HepG2 (cell line): ENCODE measurements around the gene GPT2. TPM values are rescaled to one million over a fixed set of nuclear protein-coding genes. Genes with fewer than 3 reads are reported as not detected.

Experiments
- CBFB ChIP-seq: sonication (generic); formaldehyde crosslinking; IDR thresholded peaks from 2 replicates; pipeline ENCODE4 v1.4.0; 2020; ENCODE audit warnings: missing genetic modification reagents
- ISL2 ChIP-seq: sonication (generic); formaldehyde crosslinking; IDR thresholded peaks from 2 replicates; pipeline ENCODE4 v1.5.0; 2020; ENCODE audit warnings: missing genetic modification reagents
- KDM4B ChIP-seq: sonication (generic); formaldehyde crosslinking; IDR thresholded peaks from 2 replicates; pipeline ENCODE4 v1.4.0; 2020; ENCODE audit warnings: missing genetic modification reagents
- KDM6A ChIP-seq: IDR thresholded peaks from 2 replicates; pipeline ENCODE4 v1.6.1; 2016; ENCODE audit warnings: low read depth
- NR1H2 ChIP-seq: sonication (generic); formaldehyde crosslinking; IDR thresholded peaks from 2 replicates; pipeline ENCODE4 v1.8.1; 2022; ENCODE audit warnings: low read depth, missing genetic modification reagents, borderline replicate concordance
- NR2C2 ChIP-seq: sonication (generic); formaldehyde crosslinking; IDR thresholded peaks from 2 replicates; pipeline ENCODE4 v1.4.0; 2020; ENCODE audit warnings: missing genetic modification reagents, mild to moderate bottlenecking, moderate library complexity, borderline replicate concordance
- RFXAP ChIP-seq: sonication (generic); formaldehyde crosslinking; IDR thresholded peaks from 2 replicates; pipeline ENCODE4 v1.4.0; 2020; ENCODE audit warnings: missing genetic modification reagents, borderline replicate concordance
- SATB2 ChIP-seq: sonication (generic); formaldehyde crosslinking; IDR thresholded peaks from 2 replicates; pipeline ENCODE4 v1.5.0; 2020; ENCODE audit warnings: missing genetic modification reagents
- SNAI1 ChIP-seq: sonication (generic); formaldehyde crosslinking; IDR thresholded peaks from 2 replicates; pipeline ENCODE4 v1.5.0; 2020; ENCODE audit warnings: mild to moderate bottlenecking, missing genetic modification reagents, borderline replicate concordance
- TCF7L2 ChIP-seq: IDR thresholded peaks from 2 replicates; pipeline ENCODE4 v1.6.1; 2011; ENCODE audit warnings: mild to moderate bottlenecking, low read depth, low read length, moderate library complexity
- ZFP91 ChIP-seq: sonication (generic); formaldehyde crosslinking; IDR thresholded peaks from 2 replicates; pipeline ENCODE4 v1.9.0; 2022; ENCODE audit warnings: missing genetic modification reagents, mild to moderate bottlenecking, borderline replicate concordance
- ZMYM3 ChIP-seq: sonication (generic); formaldehyde crosslinking; IDR thresholded peaks from 2 replicates; pipeline ENCODE4 v1.5.1; 2020; ENCODE audit warnings: mild to moderate bottlenecking, missing genetic modification reagents
- ZNF337 ChIP-seq: sonication (generic); formaldehyde crosslinking; IDR thresholded peaks from 2 replicates; pipeline ENCODE4 v1.5.1; 2020; ENCODE audit warnings: missing genetic modification reagents, low read depth, mild to moderate bottlenecking, borderline replicate concordance
- ZNF576 ChIP-seq: sonication (generic); formaldehyde crosslinking; IDR thresholded peaks from 2 replicates; pipeline ENCODE4 v1.4.0; 2020; ENCODE audit warnings: mild to moderate bottlenecking, missing genetic modification reagents
- polyA plus RNA-seq, 8 experiments: library from polyadenylated mRNA; depleted of rRNA in 3 of 8; stranded (reverse) in 7 of 8; unstranded in 1 of 8; fragments of >200 nt; fragmentation: Illumina TruSeq in 4 of 8; extraction: Trizol in 4 of 8; gene quantifications; 2 replicates each; pipeline versions ENCODE4 v1.2.1 to v1.2.3, GENCODE V29; 2011 to 2016; ENCODE audit warnings: low read depth in 4 of 8, missing spikeins in 1 of 8, mixed read lengths in 1 of 8; ENCODE audit not compliant: insufficient read depth in 1 of 8
- total RNA-seq, 5 experiments: library from RNA; depleted of rRNA; stranded (reverse); fragments of >200 nt; fragmentation: Illumina TruSeq; extraction: Trizol; gene quantifications; 2 replicates each; pipeline ENCODE4 v1.2.3, GENCODE V29; 2016; ENCODE audit warnings: low read depth in 1 of 5
- TF ChIP-seq, protein P1 (sequence below): IDR thresholded peaks from 2 replicates; pipeline ENCODE4 v1.6.1; 2016; ENCODE audit warnings: missing compliant biosample characterization, missing genetic modification reagents, borderline replicate concordance
- TF ChIP-seq, protein P2 (sequence below): sonication (generic); formaldehyde crosslinking; IDR thresholded peaks from 2 replicates; pipeline ENCODE4 v1.4.0; 2020; ENCODE audit warnings: missing genetic modification reagents
- TF ChIP-seq, protein P3 (sequence below): sonication (generic); formaldehyde crosslinking; IDR thresholded peaks from 2 replicates; pipeline ENCODE4 v1.4.0; 2020; ENCODE audit warnings: missing genetic modification reagents, borderline replicate concordance
- TF ChIP-seq, protein P4 (sequence below): sonication (generic); formaldehyde crosslinking; IDR thresholded peaks from 2 replicates; pipeline ENCODE4 v1.8.1; 2023; ENCODE audit warnings: mild to moderate bottlenecking, missing genetic modification reagents

The GPT2 gene
- total and polyA plus RNA-seq, 2 of the 13 experiments (the other 11 are each of a cell fraction or from before 2014, with no cell fraction given) = 138 to 267 TPM

GRCh38 chr16:46947900-46948547, 63.9 kb downstream of the GPT2 start (continued):
- TF ChIP-seq TCF7L2 = no peak
- no peak for TF ChIP-seq KDM6A (CRISPR knock-in tag)
- TF ChIP-seq CBFB = 0 out of 2 replicates have a peak, but pooled peaks have one; percentile 29
- no peak for TF ChIP-seq RFXAP (CRISPR knock-in tag)
- TF ChIP-seq NR2C2 = peak; percentile 2; the same call in 1 of the 2 replicates
- no peak for TF ChIP-seq NR1H2 (CRISPR knock-in tag)
- no peak for TF ChIP-seq SATB2 (CRISPR knock-in tag)
- TF ChIP-seq, protein P1, sequence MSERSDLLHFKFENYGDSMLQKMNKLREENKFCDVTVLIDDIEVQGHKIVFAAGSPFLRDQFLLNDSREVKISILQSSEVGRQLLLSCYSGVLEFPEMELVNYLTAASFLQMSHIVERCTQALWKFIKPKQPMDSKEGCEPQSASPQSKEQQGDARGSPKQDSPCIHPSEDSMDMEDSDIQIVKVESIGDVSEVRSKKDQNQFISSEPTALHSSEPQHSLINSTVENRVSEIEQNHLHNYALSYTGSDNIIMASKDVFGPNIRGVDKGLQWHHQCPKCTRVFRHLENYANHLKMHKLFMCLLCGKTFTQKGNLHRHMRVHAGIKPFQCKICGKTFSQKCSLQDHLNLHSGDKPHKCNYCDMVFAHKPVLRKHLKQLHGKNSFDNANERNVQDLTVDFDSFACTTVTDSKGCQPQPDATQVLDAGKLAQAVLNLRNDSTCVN (CRISPR knock-in tag) = 0 out of 2 replicates have a peak, but pooled peaks have one; percentile 11
- TF ChIP-seq, protein P2, sequence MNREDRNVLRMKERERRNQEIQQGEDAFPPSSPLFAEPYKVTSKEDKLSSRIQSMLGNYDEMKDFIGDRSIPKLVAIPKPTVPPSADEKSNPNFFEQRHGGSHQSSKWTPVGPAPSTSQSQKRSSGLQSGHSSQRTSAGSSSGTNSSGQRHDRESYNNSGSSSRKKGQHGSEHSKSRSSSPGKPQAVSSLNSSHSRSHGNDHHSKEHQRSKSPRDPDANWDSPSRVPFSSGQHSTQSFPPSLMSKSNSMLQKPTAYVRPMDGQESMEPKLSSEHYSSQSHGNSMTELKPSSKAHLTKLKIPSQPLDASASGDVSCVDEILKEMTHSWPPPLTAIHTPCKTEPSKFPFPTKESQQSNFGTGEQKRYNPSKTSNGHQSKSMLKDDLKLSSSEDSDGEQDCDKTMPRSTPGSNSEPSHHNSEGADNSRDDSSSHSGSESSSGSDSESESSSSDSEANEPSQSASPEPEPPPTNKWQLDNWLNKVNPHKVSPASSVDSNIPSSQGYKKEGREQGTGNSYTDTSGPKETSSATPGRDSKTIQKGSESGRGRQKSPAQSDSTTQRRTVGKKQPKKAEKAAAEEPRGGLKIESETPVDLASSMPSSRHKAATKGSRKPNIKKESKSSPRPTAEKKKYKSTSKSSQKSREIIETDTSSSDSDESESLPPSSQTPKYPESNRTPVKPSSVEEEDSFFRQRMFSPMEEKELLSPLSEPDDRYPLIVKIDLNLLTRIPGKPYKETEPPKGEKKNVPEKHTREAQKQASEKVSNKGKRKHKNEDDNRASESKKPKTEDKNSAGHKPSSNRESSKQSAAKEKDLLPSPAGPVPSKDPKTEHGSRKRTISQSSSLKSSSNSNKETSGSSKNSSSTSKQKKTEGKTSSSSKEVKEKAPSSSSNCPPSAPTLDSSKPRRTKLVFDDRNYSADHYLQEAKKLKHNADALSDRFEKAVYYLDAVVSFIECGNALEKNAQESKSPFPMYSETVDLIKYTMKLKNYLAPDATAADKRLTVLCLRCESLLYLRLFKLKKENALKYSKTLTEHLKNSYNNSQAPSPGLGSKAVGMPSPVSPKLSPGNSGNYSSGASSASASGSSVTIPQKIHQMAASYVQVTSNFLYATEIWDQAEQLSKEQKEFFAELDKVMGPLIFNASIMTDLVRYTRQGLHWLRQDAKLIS (CRISPR knock-in tag) = no peak
- TF ChIP-seq, protein P3, sequence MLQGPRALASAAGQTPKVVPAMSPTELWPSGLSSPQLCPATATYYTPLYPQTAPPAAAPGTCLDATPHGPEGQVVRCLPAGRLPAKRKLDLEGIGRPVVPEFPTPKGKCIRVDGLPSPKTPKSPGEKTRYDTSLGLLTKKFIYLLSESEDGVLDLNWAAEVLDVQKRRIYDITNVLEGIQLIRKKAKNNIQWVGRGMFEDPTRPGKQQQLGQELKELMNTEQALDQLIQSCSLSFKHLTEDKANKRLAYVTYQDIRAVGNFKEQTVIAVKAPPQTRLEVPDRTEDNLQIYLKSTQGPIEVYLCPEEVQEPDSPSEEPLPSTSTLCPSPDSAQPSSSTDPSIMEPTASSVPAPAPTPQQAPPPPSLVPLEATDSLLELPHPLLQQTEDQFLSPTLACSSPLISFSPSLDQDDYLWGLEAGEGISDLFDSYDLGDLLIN = no peak
- 0 out of 2 replicates have a peak, but pooled peaks have one; percentile 12 for TF ChIP-seq ZFP91 (CRISPR knock-in tag)
- 0 out of 2 replicates have a peak, but pooled peaks have one; percentile 42 for TF ChIP-seq ZNF576
- TF ChIP-seq SNAI1 (CRISPR knock-in tag) = 0 out of 2 replicates have a peak, but pooled peaks have one; percentile 91
- no peak for TF ChIP-seq ISL2 (CRISPR knock-in tag)
- TF ChIP-seq ZNF337 (CRISPR knock-in tag) = no peak
- TF ChIP-seq, protein P4, sequence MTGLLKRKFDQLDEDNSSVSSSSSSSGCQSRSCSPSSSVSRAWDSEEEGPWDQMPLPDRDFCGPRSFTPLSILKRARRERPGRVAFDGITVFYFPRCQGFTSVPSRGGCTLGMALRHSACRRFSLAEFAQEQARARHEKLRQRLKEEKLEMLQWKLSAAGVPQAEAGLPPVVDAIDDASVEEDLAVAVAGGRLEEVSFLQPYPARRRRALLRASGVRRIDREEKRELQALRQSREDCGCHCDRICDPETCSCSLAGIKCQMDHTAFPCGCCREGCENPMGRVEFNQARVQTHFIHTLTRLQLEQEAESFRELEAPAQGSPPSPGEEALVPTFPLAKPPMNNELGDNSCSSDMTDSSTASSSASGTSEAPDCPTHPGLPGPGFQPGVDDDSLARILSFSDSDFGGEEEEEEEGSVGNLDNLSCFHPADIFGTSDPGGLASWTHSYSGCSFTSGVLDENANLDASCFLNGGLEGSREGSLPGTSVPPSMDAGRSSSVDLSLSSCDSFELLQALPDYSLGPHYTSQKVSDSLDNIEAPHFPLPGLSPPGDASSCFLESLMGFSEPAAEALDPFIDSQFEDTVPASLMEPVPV (CRISPR knock-in tag) = no peak
- peak; percentile 61 for TF ChIP-seq ZMYM3
- no peak for TF ChIP-seq KDM4B (CRISPR knock-in tag)
